Immature natural killer cell (primary cell): Measurements from ENCODE around the gene SF3B3. TPM values are rescaled to one million over a fixed set of nuclear protein-coding genes. Genes with fewer than 3 reads are reported as not detected.
A peak's percentile ranks its signal among the peaks of the same experiment; 100 is the strongest.

Experiments used
- DNase-seq, 3 donors: peaks; one replicate each; pipeline ENCODE4 v3.0.0; 2022; ENCODE audit warnings: mixed read lengths in 1 of 3
- H3K27ac Mint-ChIP-seq, 6 donors: one replicate each; pipeline ENCODE4 v1.8.0; 2020; ENCODE audit warnings: mixed read lengths in 6 of 6, mild to moderate bottlenecking in 5 of 6, inconsistent platforms in 4 of 6, moderate library complexity in 3 of 6
- H3K27me3 Mint-ChIP-seq, 3 donors: one replicate each; pipeline ENCODE4 v1.8.0; 2020 to 2021; ENCODE audit warnings: low read depth in 3 of 3, mild to moderate bottlenecking in 3 of 3, mixed read lengths in 3 of 3, moderate library complexity in 3 of 3, inconsistent platforms in 1 of 3
- H3K36me3 Mint-ChIP-seq, 3 donors: one replicate each; pipeline ENCODE4 v1.8.0; 2020; ENCODE audit warnings: mixed read lengths in 3 of 3, inconsistent platforms in 2 of 3, mild to moderate bottlenecking in 2 of 3
- H3K4me1 Mint-ChIP-seq, 2 donors: one replicate each; pipeline ENCODE4 v1.8.0; 2020; ENCODE audit warnings: inconsistent platforms in 2 of 2, mild to moderate bottlenecking in 2 of 2, mixed read lengths in 2 of 2, moderate library complexity in 1 of 2
- H3K4me3 Mint-ChIP-seq, 5 donors: one replicate each; pipeline ENCODE4 v1.8.0; 2020; ENCODE audit warnings: mild to moderate bottlenecking in 5 of 5, mixed read lengths in 5 of 5, inconsistent platforms in 3 of 5, moderate library complexity in 3 of 5
- H3K9me3 Mint-ChIP-seq, 6 donors: one replicate each; pipeline ENCODE4 v1.8.0; 2020; ENCODE audit warnings: mild to moderate bottlenecking in 6 of 6, mixed read lengths in 6 of 6, inconsistent platforms in 4 of 6, moderate library complexity in 3 of 6
- polyA plus RNA-seq, 3 donors: library from polyadenylated mRNA; unstranded; fragments of 300-500 nt; fragmentation: Illumina TruSeq; gene quantifications; one replicate each; pipeline ENCODE4 v1.2.3, GENCODE V29; 2021

Gene SF3B3
- polyA plus RNA-seq, 3 donors from 2014 or later = 62.7 to 143 (median 65.4) TPM

GRCh38 chr16:70553645-70554044, 30.0 kb downstream of the SF3B3 start:
- Mint-ChIP-seq H3K36me3 (peaks cover 13 to 51% (median 44%) of the 10 kb centered on the region in 3 donors), H3K27ac (peak overlapping the region in 3 of 6 donors; percentile 17 to 59 (median 48)), H3K9me3 (no peaks in the 10 kb centered on the region), H3K4me1 (peaks cover 2 to 44% of the 10 kb centered on the region in 2 donors), H3K4me3 (no peak overlapping the region), H3K27me3 (no peaks in the 10 kb centered on the region)
- no peak for DNase-seq

GRCh38 chr16:70556063-70556462, 32.4 kb downstream of the SF3B3 start:
- peaks cover 0 to 28% of the 10 kb centered on the region in 2 donors for H3K4me1 Mint-ChIP-seq
- DNase-seq = no peak
- peak overlapping the region in 2 of 6 donors; percentile 4 to 39 for H3K27ac Mint-ChIP-seq
- no peaks in the 10 kb centered on the region for H3K9me3 Mint-ChIP-seq
- no peaks in the 10 kb centered on the region for H3K27me3 Mint-ChIP-seq
- peaks cover 12 to 44% (median 34%) of the 10 kb centered on the region in 3 donors for H3K36me3 Mint-ChIP-seq
- no peak overlapping the region for H3K4me3 Mint-ChIP-seq

GRCh38 chr16:70561623-70562022, 38.0 kb downstream of the SF3B3 start:
- no peak overlapping the region for H3K4me3 Mint-ChIP-seq
- H3K36me3 Mint-ChIP-seq = peaks cover 5 to 56% (median 45%) of the 10 kb centered on the region in 3 donors
- no peaks in the 10 kb centered on the region for H3K4me1 Mint-ChIP-seq
- H3K9me3 Mint-ChIP-seq = no peaks in the 10 kb centered on the region
- DNase-seq = no peak
- no peak overlapping the region for H3K27ac Mint-ChIP-seq
- no peaks in the 10 kb centered on the region for H3K27me3 Mint-ChIP-seq

DNA sequence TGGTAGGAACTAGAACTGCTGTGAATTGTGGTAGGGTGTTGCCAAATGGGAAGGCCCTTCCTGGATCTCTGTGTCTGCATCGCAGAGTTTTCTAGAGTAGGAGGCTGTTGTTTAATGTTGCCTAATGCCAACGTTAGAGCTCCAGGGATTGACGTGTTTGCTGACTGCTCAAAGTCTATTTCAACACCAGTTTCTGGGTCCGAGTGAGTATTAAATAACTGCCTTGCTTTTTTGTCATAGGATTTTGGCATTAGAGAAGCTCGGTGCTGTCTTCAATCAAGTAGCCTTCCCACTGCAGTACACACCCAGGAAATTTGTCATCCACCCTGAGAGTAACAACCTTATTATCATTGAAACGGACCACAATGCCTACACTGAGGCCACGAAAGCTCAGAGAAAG, 40.0 kb downstream of the SF3B3 start:
- Mint-ChIP-seq H3K9me3 (no peaks in the 10 kb centered on the region), H3K27me3 (no peaks in the 10 kb centered on the region), H3K4me1 (no peaks in the 10 kb centered on the region), H3K36me3 (peaks cover 0 to 53% (median 44%) of the 10 kb centered on the region in 3 donors), H3K27ac (peak overlapping the region in 1 of 6 donors; percentile 16), H3K4me3 (no peak overlapping the region)
- DNase-seq = no peak

- H3K4me1 Mint-ChIP-seq = no peaks in the 10 kb centered on the region
- DNase-seq = no peak
- peaks cover 0 to 56% (median 47%) of the 10 kb centered on the region in 3 donors for H3K36me3 Mint-ChIP-seq
- no peaks in the 10 kb centered on the region for H3K9me3 Mint-ChIP-seq
- H3K4me3 Mint-ChIP-seq = no peak overlapping the region
- no peaks in the 10 kb centered on the region for H3K27me3 Mint-ChIP-seq
- H3K27ac Mint-ChIP-seq = no peak overlapping the region
Measured at GRCh38 chr16:70565053-70565452, 41.4 kb downstream of the SF3B3 start.

DNA sequence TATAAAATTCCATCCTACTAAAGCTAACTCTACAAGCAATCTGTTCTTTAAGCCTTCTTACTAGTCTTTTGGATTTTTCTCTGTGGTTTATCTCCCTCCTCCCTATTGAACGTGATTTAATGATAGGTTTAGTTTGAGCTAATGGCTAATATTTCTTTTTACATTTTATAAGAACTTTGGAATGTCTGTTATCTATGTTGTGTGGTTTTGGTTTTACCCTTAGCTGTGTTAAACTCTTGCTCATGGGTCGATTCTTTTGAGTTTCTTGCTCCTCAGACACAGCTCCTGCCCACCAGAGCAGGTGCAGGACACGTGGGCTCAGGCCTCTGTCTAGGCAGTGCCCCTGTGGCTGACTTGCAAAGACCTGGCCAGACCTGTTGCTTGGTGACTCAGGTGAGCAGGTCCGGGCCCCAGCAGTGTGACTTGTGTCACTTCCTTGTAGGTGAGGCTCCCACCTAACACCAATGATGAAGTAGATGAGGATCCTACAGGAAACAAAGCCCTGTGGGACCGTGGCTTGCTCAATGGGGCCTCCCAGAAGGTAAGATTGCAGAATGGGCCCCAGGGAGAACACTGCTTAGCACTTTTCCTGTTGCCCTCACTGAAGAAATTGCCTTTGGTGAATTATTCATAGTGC, 45.1 kb downstream of the SF3B3 start:
- H3K27ac Mint-ChIP-seq = peak overlapping the region in 1 of 6 donors; percentile 4
- no peak overlapping the region for H3K4me3 Mint-ChIP-seq
- H3K9me3 Mint-ChIP-seq = no peaks in the 10 kb centered on the region
- no peaks in the 10 kb centered on the region for H3K4me1 Mint-ChIP-seq
- peaks cover 0 to 2% (median 1%) of the 10 kb centered on the region in 3 donors for H3K27me3 Mint-ChIP-seq
- H3K36me3 Mint-ChIP-seq = peaks cover 19 to 70% (median 46%) of the 10 kb centered on the region in 3 donors
- DNase-seq = no peak

DNA sequence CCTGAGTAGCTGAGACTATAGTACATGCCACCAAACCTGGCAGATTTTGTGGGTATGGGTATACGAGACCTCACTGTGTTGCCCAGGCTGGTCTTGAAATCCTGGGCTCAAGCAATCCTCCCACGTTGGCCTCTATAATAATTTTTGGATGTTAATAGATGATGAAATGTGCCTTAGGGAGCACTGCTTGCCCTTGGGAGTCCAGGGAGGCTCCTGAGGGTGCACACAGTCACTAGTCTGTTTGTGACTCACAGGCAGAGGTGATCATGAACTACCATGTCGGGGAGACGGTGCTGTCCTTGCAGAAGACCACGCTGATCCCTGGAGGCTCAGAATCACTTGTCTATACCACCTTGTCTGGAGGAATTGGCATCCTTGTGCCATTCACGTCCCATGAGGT, 46.1 kb downstream of the SF3B3 start:
- no peak for DNase-seq
- peaks cover 19 to 60% (median 40%) of the 10 kb centered on the region in 3 donors for H3K36me3 Mint-ChIP-seq
- no peak overlapping the region for H3K4me3 Mint-ChIP-seq
- peaks cover 0 to 2% (median 1%) of the 10 kb centered on the region in 3 donors for H3K27me3 Mint-ChIP-seq
- no peaks in the 10 kb centered on the region for H3K9me3 Mint-ChIP-seq
- no peaks in the 10 kb centered on the region for H3K4me1 Mint-ChIP-seq
- H3K27ac Mint-ChIP-seq = no peak overlapping the region

- Mint-ChIP-seq H3K9me3 (no peaks in the 10 kb centered on the region), H3K27ac (peak overlapping the region in 3 of 6 donors; percentile 31 to 55 (median 34)), H3K27me3 (peaks cover 0 to 2% (median 1%) of the 10 kb centered on the region in 3 donors), H3K4me3 (no peak overlapping the region), H3K4me1 (peaks cover under 1 to 2% of the 10 kb centered on the region in 2 donors), H3K36me3 (peaks cover 19 to 52% (median 33%) of the 10 kb centered on the region in 3 donors)
- no peak for DNase-seq
Measured at GRCh38 chr16:70570967-70571570, 47.5 kb downstream of the SF3B3 start.

DNA sequence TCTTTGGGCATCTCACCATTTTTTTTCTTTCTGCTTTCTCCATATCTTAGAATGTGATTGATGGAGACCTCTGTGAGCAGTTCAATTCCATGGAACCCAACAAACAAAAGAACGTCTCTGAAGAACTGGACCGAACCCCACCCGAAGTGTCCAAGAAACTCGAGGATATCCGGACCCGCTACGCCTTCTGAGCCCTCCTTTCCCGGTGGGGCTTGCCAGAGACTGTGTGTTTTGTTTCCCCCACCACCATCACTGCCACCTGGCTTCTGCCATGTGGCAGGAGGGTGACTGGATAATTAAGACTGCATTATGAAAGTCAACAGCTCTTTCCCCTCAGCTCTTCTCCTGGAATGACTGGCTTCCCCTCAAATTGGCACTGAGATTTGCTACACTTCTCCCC, 48.0 kb downstream of the SF3B3 start:
- H3K27ac Mint-ChIP-seq = peak overlapping the region; percentile 28 to 60 (median 52)
- peaks cover 6 to 7% of the 10 kb centered on the region in 2 donors for H3K4me1 Mint-ChIP-seq
- peaks cover 0 to 2% (median 1%) of the 10 kb centered on the region in 3 donors for H3K27me3 Mint-ChIP-seq
- no peak overlapping the region for H3K4me3 Mint-ChIP-seq
- H3K9me3 Mint-ChIP-seq = no peaks in the 10 kb centered on the region
- no peak for DNase-seq
- H3K36me3 Mint-ChIP-seq = peaks cover 19 to 52% (median 33%) of the 10 kb centered on the region in 3 donors

DNA sequence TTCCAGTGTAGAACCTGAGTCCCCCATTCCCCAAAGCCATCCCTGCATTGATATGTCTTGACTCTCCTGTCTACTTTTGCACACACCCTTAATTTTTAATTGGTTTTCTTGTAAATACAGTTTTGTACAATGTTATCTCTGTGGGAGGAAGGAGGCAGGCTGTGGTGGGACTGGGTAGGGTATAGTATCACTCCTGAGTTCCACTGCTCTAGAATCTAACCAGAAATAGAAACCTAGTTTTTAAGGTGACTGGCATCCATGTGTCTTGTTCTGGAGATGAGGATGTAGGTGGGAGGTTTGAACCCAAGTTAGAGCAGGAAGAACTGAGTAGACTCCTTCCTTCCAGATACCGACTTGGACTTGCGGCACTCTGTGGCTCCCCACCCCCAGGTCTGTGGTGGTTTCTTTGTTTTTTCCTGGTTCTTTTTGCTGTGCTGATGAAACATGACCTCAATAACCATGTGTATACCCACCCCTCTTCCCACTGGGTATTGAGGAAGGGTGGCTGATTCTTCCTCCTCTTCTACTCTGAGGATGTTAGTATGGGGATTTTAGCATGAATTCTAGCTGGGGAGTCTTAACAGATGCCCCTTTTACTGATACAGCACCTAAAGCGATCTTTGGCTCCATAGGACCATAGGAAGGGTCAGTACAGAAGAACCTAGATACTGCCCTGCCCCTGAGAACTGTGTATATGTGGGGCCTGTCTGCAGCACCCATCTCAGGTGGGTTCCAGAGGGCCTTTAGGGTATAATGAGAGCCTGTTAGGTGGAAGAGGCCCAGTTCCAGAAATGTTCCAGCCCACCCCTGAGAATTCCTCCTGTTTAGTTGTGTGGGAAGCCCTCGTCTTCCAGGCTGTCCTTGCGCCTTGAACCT, 48.7 kb downstream of the SF3B3 start:
- Mint-ChIP-seq H3K4me1 (peaks cover 13% of the 10 kb centered on the region in 2 donors), H3K27me3 (peaks cover 0 to 2% (median 1%) of the 10 kb centered on the region in 3 donors), H3K36me3 (peaks cover 19 to 47% (median 28%) of the 10 kb centered on the region in 3 donors), H3K4me3 (no peak overlapping the region), H3K27ac (peak overlapping the region; percentile 28 to 70 (median 52)), H3K9me3 (no peaks in the 10 kb centered on the region)
- no peak for DNase-seq

DNA sequence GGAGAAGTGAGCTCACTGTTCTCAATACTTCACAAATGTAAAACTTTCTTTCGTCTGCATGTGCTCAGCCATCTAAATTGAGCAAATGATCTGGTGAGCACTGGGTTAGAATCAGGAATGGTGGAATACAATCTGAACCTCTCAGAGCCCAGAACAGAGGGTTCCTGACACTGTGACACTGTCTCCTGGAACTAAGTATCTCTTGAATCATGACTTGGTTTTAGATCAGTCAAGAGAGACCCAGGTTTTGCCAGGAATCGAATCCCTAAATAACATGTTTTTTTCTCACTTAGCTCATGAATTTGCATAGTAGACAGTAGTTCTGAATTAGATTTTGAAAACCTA, 49.3 kb downstream of the SF3B3 start:
- Mint-ChIP-seq H3K4me1 (peaks cover 13% of the 10 kb centered on the region in 2 donors), H3K4me3 (no peak overlapping the region), H3K27me3 (peaks cover 0 to 2% (median 1%) of the 10 kb centered on the region in 3 donors), H3K9me3 (no peaks in the 10 kb centered on the region), H3K36me3 (peaks cover 19 to 45% (median 26%) of the 10 kb centered on the region in 3 donors), H3K27ac (peak overlapping the region in 1 of 6 donors; percentile 54)
- DNase-seq = no peak

DNA sequence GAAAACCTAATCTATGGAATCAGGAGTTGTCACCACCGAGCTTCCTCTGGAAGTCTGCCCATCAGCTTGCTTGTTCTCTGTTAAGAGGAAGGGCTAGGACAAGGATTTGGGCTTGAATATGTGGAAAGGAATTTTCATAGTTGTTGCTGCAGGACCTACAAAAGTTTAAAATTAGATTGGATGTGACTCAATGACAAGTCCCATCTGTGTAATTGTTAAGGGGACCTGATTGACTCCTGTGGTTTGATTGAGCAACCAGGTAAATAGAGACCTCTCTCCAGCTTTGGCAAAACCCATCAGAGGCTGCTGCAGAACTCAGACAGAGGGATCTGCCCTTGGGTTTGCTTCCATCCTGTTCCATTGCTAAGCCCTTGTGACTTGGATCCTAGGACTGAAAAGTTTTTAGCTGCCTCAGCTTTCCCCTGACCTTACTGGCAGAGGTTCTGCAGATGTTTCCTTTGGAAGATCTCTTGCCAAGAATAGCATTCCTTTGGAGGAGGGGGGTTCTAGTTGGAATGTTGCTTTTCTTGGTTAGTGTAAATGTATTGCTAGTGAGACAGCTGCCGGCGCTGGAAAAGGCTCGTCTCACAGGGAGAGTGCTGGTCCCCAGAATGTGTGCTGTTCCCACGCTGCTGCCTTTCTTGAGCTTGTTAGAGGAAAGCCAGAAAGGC, 50.0 kb downstream of the SF3B3 start:
- DNase-seq = no peak
- Mint-ChIP-seq H3K36me3 (peaks cover 19 to 40% (median 20%) of the 10 kb centered on the region in 3 donors), H3K9me3 (no peaks in the 10 kb centered on the region), H3K27me3 (peaks cover 0 to 2% (median 1%) of the 10 kb centered on the region in 3 donors), H3K4me1 (peaks cover 13% of the 10 kb centered on the region in 2 donors), H3K27ac (peak overlapping the region in 5 of 6 donors; percentile 33 to 62 (median 49)), H3K4me3 (no peak overlapping the region)

DNA sequence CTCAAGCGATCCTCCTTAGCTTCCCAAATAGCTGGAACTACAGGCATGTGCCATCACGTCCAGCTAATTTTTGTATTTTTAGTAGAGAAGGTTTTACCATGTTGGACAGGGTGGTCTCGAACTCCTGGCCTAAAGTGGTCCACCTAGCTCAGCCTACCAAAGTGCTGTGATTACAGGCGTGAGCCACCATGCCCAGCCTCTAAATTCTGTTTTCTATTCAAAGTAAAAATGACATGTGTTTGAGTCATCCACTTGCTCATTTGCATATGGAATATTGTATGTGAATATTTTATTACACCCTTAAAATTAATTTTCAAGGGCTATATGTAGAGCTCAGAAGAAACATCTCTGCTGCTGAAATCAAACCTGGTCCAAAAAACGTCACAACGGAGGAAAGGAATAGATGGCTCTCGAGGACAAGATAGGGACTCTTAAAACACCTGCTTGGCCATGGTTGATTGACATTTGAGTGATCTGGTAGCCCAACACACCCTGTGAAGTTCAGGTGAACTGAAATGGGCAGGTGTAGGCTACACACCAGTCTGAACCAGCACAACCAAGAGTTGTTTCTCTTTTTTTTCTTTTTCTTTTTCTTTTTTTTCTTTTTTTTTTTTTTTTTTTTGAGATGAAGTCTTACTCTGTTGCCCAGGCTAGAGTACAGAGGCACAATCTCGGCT, 51.1 kb downstream of the SF3B3 start:
- H3K36me3 Mint-ChIP-seq = peaks cover 16 to 36% (median 19%) of the 10 kb centered on the region in 3 donors
- peaks cover 13% of the 10 kb centered on the region in 2 donors for H3K4me1 Mint-ChIP-seq
- no peak overlapping the region for H3K4me3 Mint-ChIP-seq
- peaks cover 0 to 2% (median 1%) of the 10 kb centered on the region in 3 donors for H3K27me3 Mint-ChIP-seq
- H3K9me3 Mint-ChIP-seq = no peaks in the 10 kb centered on the region
- peak overlapping the region in 5 of 6 donors; percentile 17 to 65 (median 28) for H3K27ac Mint-ChIP-seq
- no peak for DNase-seq
